ENCODE measurements around the gene ERBB2. TPM values are rescaled to one million over a fixed set of nuclear protein-coding genes. Genes with fewer than 3 reads are reported as not detected.

The ERBB2 gene
- total and polyA plus RNA-seq, 12 donors: 40.3 to 89.1 (median 66.1) TPM

DNA sequence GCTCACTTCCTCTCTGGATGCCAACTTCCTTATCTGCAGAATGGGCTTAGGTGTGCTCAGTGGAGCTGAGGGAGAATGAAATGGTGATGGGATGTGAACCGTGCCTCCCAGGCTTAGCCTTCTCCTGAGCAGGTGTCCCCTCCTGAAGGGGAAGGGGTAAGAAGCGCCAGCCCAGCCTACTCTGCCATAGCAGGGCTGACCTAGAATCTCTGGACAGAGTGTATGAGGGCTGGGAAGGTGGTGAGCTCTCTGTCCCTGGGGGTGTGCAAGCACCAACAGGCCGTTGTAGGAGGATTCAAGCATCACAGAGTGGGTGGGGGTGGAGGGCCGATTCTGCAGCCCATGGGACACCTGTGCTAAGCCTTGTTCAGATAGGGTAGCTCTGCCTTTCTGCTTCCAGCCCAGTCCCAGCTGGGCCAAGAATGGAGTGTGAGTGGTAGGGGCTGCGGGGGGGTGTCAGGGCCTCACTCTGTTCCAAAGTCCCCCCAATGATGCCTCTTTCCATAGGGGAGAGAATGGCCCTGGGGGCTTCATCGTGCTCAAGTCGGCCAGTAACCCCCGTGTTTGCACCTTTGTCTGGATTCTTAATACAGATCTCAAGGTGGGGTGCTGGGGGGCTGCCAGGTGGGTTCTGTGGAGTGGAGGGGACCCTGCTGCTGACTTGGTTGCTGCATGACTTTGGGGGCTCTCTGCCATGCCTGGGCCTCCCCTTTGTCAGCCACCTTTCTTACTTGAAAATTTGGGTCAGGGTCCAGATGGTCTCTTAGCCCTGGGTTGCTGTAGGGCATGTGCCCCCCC, 37.9 kb upstream of the ERBB2 start:
- Histone ChIP-seq H3K27me3 (peaks cover 0 to 14% (median 0%) of the 10 kb centered on the region in 7 donors), H3K4me3 (no peak overlapping the region), H3K4me1 (peaks cover 38 to 85% (median 77%) of the 10 kb centered on the region in 9 donors), H3K9me3 (no peaks in the 10 kb centered on the region), H3K36me3 (peaks cover 0 to 57% (median 5%) of the 10 kb centered on the region in 9 donors), H3K27ac (peak overlapping the region in 9 of 10 donors; percentile 72 to 98 (median 92))
- intact Hi-C loops (cut with DNase I): no loop called here
- TF ChIP-seq, protein P1, sequence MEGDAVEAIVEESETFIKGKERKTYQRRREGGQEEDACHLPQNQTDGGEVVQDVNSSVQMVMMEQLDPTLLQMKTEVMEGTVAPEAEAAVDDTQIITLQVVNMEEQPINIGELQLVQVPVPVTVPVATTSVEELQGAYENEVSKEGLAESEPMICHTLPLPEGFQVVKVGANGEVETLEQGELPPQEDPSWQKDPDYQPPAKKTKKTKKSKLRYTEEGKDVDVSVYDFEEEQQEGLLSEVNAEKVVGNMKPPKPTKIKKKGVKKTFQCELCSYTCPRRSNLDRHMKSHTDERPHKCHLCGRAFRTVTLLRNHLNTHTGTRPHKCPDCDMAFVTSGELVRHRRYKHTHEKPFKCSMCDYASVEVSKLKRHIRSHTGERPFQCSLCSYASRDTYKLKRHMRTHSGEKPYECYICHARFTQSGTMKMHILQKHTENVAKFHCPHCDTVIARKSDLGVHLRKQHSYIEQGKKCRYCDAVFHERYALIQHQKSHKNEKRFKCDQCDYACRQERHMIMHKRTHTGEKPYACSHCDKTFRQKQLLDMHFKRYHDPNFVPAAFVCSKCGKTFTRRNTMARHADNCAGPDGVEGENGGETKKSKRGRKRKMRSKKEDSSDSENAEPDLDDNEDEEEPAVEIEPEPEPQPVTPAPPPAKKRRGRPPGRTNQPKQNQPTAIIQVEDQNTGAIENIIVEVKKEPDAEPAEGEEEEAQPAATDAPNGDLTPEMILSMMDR (IDR thresholded peaks at IDR 0.05): no peak
- no peak for DNase-seq
- WGBS, 2 donors: 84 to 85% methylated on average over 8 of the region's 8 CpGs
- no peak for ATAC-seq

DNA sequence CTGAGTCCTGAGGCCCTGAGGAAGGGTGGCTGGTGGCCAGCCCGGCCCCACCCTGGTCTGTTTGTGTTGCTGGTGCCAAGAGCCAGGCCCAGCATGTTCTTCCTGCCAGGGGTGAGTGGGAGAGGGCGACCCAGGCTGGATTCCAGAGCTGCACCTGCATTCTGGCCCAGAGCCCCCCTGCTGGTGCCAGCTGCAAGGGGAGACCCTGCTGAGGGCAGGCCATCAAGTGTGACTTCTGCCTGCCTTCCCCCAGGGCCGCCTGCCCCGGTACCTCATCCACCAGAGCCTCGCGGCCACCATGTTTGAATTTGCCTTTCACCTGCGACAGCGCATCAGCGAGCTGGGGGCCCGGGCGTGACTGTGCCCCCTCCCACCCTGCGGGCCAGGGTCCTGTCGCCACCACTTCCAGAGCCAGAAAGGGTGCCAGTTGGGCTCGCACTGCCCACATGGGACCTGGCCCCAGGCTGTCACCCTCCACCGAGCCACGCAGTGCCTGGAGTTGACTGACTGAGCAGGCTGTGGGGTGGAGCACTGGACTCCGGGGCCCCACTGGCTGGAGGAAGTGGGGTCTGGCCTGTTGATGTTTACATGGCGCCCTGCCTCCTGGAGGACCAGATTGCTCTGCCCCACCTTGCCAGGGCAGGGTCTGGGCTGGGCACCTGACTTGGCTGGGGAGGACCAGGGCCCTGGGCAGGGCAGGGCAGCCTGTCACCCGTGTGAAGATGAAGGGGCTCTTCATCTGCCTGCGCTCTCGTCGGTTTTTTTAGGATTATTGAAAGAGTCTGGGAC, 37.1 kb upstream of the ERBB2 start:
- DNase-seq (peak in 1 of 2 donors; percentile 44), ATAC-seq (no peak)
- Histone ChIP-seq H3K27ac (peak overlapping the region in 9 of 10 donors; percentile 90 to 98 (median 94)), H3K4me1 (peaks cover 41 to 90% (median 80%) of the 10 kb centered on the region in 9 donors), H3K36me3 (peaks cover 0 to 50% (median 5%) of the 10 kb centered on the region in 9 donors), H3K27me3 (peaks cover 0 to 22% (median 0%) of the 10 kb centered on the region in 7 donors), H3K4me3 (no peak overlapping the region), H3K9me3 (no peaks in the 10 kb centered on the region)
- TF ChIP-seq, protein P1 (IDR thresholded peaks at IDR 0.05): no peak
- intact Hi-C loops (cut with DNase I): no loop called here
- 73 to 74% methylated on average over 22 of the region's 22 CpGs for whole genome bisulfite sequencing, 2 donors

DNA sequence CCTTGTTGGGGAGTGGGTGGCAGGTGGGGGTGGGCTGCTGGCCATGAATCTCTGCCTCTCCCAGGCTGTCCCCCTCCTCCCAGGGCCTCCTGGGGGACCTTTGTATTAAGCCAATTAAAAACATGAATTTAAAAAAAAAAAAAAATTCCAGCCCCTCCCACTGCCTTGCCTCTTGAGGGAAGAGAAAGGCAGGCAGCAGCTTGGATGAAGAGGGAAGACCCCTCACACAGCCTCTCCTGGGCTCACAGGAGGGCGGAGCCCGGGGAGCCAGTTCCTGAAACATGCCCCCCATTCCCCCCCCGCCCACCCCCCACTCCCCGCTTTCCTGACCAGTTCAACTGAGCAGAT, 36.5 kb upstream of the ERBB2 start:
- no peak for ATAC-seq
- TF ChIP-seq, protein P1 (IDR thresholded peaks at IDR 0.05): no peak
- intact Hi-C loops (cut with DNase I): no loop called here
- Histone ChIP-seq H3K4me3 (peak overlapping the region in 7 of 10 donors; percentile 26 to 77 (median 63)), H3K4me1 (peaks cover 41 to 90% (median 80%) of the 10 kb centered on the region in 9 donors), H3K27ac (peak overlapping the region in 9 of 10 donors; percentile 90 to 98 (median 94)), H3K27me3 (peaks cover 0 to 27% (median 0%) of the 10 kb centered on the region in 7 donors), H3K36me3 (peaks cover 0 to 44% (median 5%) of the 10 kb centered on the region in 9 donors), H3K9me3 (no peaks in the 10 kb centered on the region)
- no peak for DNase-seq
- WGBS, 2 donors: 59 to 60% methylated on average over 4 of the region's 4 CpGs
